Left lung (tissue), 14 donors: Measurements from ENCODE around the gene ME3. TPM values are rescaled to one million over a fixed set of nuclear protein-coding genes. Genes with fewer than 3 reads are reported as not detected.

Source experiments
- ATAC-seq: fragments of 200-7000 bp; cut with Tn5 transposase; one replicate; pipeline ENCODE4 v1.9.1; 2020; ENCODE audit warnings: moderate library complexity
- DNase-seq, 4 donors: peaks; one replicate each; pipeline ENCODE4 v3.0.0-alpha.2; 2013 to 2020
- H3K27ac ChIP-seq, 2 donors: fragments of 200-600 bp; sonication (generic) in 1 of 2; one replicate each; pipeline versions ENCODE4 v1.5.0 to v1.8.0; 2020 to 2021
- H3K27me3 ChIP-seq, 2 donors: fragments of 200-600 bp; sonication (generic) in 1 of 2; one replicate each; pipeline versions ENCODE4 v1.5.0 to v1.8.0; 2020 to 2021
- H3K36me3 ChIP-seq, 2 donors: fragments of 200-600 bp; sonication (generic) in 1 of 2; one replicate each; pipeline versions ENCODE4 v1.5.0 to v1.8.0; 2020 to 2021
- H3K4me1 ChIP-seq, 2 donors: fragments of 200-600 bp; one replicate each; pipeline ENCODE4 v1.8.0; 2021
- H3K4me3 ChIP-seq, 2 donors: fragments of 200-600 bp; sonication (generic) in 1 of 2; one replicate each; pipeline versions ENCODE4 v1.5.0 to v1.8.0; 2020 to 2021; ENCODE audit warnings: mild to moderate bottlenecking in 1 of 2
- H3K9me3 ChIP-seq, 2 donors: fragments of 200-600 bp; sonication (generic) in 1 of 2; one replicate each; pipeline versions ENCODE4 v1.5.0 to v1.8.0; 2020 to 2021
- intact Hi-C, 2 donors: fragments of 100-400 bp; cut with DNase I; formaldehyde crosslinking; loops; one replicate each; pipeline versions ENCODE4 v1.11.2 to v1.14.2; 2022
- long read RNA-seq, 12 donors: library from polyadenylated mRNA in 2 of 12; unstranded in 2 of 12; transcript quantifications; one replicate each; pipeline ENCODE4 v2.0.0 and lab custom pipeline, GENCODE V29; 2019 to 2026
- polyA plus RNA-seq, 6 donors: library from polyadenylated mRNA; unstranded; fragments of 120-200 nt; gene quantifications; one replicate each; pipeline ENCODE4 v1.2.1, GENCODE V29; 2013; ENCODE audit not compliant: insufficient read length in 6 of 6
- total RNA-seq, 2 donors: library from RNA; stranded (reverse); fragmentation: NEBNext Ultra II Directional; extraction: Animal tissue kit (Norgen Biotek cat#: 25700); gene quantifications; one replicate each; pipeline ENCODE4 v1.2.1, GENCODE V29; 2021
- TF ChIP-seq, protein P1 (sequence below), 2 donors: fragments of 200-600 bp; sonication (generic) in 1 of 2; IDR thresholded peaks; one replicate each; pipeline versions ENCODE4 v1.5.0 to v1.8.0; 2021; ENCODE audit warnings: antibody characterized with exemption in 2 of 2
- donor health status: DM: no; HTN: yes; CAD: no.
- donor health status: DM: no; HTN: no; CAD: no.

The ME3 gene
- total RNA-seq (10 to 100 TPM; 21.6 to 22.1 TPM), polyA plus RNA-seq (10 to 100 TPM; 29.8 to 44.6 (median 31.8) TPM)
- long read RNA-seq, donor 1, partial matches to known transcripts: 18 of 22 reads
- long read RNA-seq, donor 1, other reads (novel, unspliced or antisense): 0 of 22 reads
- long read RNA-seq, donor 2, partial matches to known transcripts: 0 of 2 reads
- long read RNA-seq, donor 2, other reads (novel, unspliced or antisense): 0 of 2 reads
- long read RNA-seq, donor 3, partial matches to known transcripts: 5 of 5 reads
- long read RNA-seq, donor 3, other reads (novel, unspliced or antisense): 0 of 5 reads
- long read RNA-seq, donor 4, partial matches to known transcripts: 2 of 17 reads
- long read RNA-seq, donor 4, other reads (novel, unspliced or antisense): 13 of 17 reads
- long read RNA-seq, donor 5, partial matches to known transcripts: 6 of 7 reads
- long read RNA-seq, donor 5, other reads (novel, unspliced or antisense): 0 of 7 reads
- long read RNA-seq, donor 6, partial matches to known transcripts: 0 of 4 reads
- long read RNA-seq, donor 6, other reads (novel, unspliced or antisense): 0 of 4 reads
- long read RNA-seq, donor 7, partial matches to known transcripts: 57 of 87 reads
- long read RNA-seq, donor 7, other reads (novel, unspliced or antisense): 30 of 87 reads
- long read RNA-seq, donor 8, partial matches to known transcripts: 10 of 12 reads
- long read RNA-seq, donor 8, other reads (novel, unspliced or antisense): 0 of 12 reads
- long read RNA-seq, donor 9: 0 reads
- long read RNA-seq, donor 10, transcript ME3-202 (14 exons, 2,240 nt): major isoform, 7 of 20 reads
- long read RNA-seq, donor 10, partial matches to known transcripts: 1 of 20 reads
- long read RNA-seq, donor 10, other reads (novel, unspliced or antisense): 7 of 20 reads
- long read RNA-seq, donor 11, partial matches to known transcripts: 14 of 19 reads
- long read RNA-seq, donor 11, other reads (novel, unspliced or antisense): 0 of 19 reads
- long read RNA-seq, donor 12, partial matches to known transcripts: 5 of 10 reads
- long read RNA-seq, donor 12, other reads (novel, unspliced or antisense): 0 of 10 reads

DNA sequence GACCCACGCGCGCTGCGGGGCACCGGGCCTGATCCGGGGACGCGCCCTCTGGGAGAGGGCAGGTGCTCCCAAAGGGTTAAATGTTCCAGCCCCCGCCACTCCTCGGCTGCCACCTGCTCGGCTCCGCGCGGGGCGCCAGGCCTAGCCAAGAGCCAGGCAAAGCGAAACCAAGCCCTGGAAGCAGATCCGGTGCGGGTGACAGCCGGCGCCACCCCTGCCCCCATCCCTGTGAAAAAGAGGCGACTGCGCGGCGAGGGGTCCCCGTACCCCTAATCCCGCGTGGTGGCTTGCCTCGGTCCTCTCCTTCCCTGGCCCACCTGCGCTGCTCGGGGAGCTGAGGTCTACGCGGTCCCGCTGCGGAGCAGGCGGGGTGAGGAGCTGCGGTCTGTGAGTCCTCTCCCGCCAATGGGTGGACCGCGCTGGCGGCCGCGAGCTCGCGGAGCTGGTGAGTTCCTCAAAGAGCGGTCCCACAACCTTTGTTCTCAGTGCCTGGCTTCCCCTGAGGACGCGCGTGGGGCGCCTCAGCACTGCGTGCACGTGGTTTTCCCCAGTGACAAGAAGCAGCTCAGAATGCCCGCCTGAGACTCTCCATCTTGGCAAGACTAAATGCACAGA is at the start of gene ME3:
TSS of gene ME3 (minus strand) at position 610 of the 615 bp plus-strand sequence.
- intact Hi-C loops: no loop called here
- peak; percentile 92 for ATAC-seq
- TF ChIP-seq, protein P1, sequence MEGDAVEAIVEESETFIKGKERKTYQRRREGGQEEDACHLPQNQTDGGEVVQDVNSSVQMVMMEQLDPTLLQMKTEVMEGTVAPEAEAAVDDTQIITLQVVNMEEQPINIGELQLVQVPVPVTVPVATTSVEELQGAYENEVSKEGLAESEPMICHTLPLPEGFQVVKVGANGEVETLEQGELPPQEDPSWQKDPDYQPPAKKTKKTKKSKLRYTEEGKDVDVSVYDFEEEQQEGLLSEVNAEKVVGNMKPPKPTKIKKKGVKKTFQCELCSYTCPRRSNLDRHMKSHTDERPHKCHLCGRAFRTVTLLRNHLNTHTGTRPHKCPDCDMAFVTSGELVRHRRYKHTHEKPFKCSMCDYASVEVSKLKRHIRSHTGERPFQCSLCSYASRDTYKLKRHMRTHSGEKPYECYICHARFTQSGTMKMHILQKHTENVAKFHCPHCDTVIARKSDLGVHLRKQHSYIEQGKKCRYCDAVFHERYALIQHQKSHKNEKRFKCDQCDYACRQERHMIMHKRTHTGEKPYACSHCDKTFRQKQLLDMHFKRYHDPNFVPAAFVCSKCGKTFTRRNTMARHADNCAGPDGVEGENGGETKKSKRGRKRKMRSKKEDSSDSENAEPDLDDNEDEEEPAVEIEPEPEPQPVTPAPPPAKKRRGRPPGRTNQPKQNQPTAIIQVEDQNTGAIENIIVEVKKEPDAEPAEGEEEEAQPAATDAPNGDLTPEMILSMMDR (IDR thresholded peaks at IDR 0.05): no peak
- Histone ChIP-seq H3K9me3 (no peaks in the 10 kb centered on the region), H3K27ac (peak within 1 kb of the TSS; percentile 86 to 91), H3K36me3 (no peaks in the 10 kb centered on the region), H3K4me3 (peak within 1 kb of the TSS; percentile 69 to 85), H3K4me1 (peaks cover 9 to 27% of the 10 kb centered on the region in 2 donors), H3K27me3 (peaks cover 0 to 15% of the 10 kb centered on the region in 2 donors)
- DNase-seq: peak; percentile 67 to 93 (median 75)

DNA sequence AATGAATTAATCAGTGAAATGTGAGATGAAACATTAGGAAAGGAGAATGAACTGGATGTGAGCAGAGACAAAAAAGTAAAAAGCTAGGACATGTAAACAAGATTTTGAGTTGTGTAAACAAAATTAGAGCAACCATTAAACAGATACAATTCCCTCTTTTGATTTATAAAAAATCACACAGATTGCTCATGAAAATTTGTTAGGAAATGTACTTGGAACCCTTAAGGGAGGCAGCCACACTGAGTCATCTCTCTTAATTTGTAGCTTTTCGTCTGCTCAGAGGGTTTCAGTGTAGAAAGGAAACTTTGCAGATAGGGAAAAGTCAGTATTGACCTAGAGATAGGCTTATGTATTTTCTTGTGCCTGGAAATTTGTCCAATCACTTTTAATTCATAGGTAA is 49.6 kb upstream of the ME3 start:
- H3K4me3 ChIP-seq: no peak overlapping the region
- no peaks in the 10 kb centered on the region for H3K27me3 ChIP-seq
- no peaks in the 10 kb centered on the region for H3K4me1 ChIP-seq
- H3K36me3 ChIP-seq: no peaks in the 10 kb centered on the region
- intact Hi-C loops: no loop called here
- peak; percentile 53 for ATAC-seq
- TF ChIP-seq, protein P1 (IDR thresholded peaks at IDR 0.05): no peak
- peak overlapping the region in 1 of 2 donors; percentile 28 for H3K27ac ChIP-seq
- DNase-seq: no peak
- peaks cover 0 to 19% of the 10 kb centered on the region in 2 donors for H3K9me3 ChIP-seq

DNA sequence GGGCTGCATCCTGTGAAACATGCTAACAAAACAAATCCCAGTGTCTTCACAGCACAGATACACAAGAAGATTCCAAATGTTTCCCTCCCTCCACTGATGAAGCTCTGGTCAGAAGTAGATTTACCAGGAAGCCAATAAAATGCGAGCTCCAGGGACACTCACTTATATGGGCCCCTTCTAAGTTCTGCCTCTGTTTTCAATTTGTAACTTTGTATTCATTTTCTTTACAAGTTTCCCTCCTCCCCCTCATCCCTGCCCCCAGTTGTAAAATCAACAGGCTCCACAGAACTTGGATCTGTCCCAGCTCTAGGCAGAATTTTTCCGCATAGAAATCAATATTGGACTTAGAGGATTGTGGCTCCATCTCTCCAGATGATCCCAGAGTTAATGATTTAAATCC is 48.1 kb upstream of the ME3 start:
- ATAC-seq: no peak
- no peaks in the 10 kb centered on the region for H3K27me3 ChIP-seq
- H3K27ac ChIP-seq: no peak overlapping the region
- H3K9me3 ChIP-seq: peaks cover 0 to 19% of the 10 kb centered on the region in 2 donors
- H3K4me3 ChIP-seq: no peak overlapping the region
- TF ChIP-seq, protein P1 (IDR thresholded peaks at IDR 0.05): no peak
- no peaks in the 10 kb centered on the region for H3K4me1 ChIP-seq
- DNase-seq: no peak
- intact Hi-C loops: no loop called here
- no peaks in the 10 kb centered on the region for H3K36me3 ChIP-seq

DNA sequence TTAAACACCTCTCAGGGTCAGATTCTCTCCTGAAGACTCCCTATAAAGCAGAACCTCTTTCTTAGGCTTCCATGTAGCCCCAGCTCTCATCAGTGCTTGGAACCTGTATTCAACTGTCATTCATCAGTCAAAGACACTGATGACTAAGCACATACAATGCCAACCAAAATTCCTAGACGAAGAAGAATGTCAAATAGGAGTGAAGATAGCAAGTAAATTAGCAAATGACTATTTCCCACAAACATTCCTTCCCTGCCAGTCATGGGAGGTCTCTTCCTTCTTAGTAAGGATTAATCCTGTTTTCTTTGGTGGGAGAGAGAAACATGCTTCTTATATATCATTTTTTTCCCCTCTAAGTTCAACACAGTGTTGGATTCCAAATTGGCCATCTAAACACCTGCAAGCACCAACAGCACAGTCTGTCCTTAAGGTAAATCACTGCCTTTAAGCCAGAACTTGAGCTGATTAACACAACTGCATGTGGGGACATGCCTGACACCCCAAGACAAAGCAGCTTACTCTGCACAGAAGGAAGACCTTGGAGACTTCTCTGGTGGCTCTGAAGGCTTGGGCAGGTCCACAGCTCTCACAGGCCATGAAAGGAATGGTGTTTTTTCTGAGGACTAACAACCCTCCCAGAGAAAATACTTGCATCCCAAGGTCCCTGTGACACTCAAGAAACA is 47.5 kb upstream of the ME3 start:
- Histone ChIP-seq H3K36me3 (no peaks in the 10 kb centered on the region), H3K4me3 (no peak overlapping the region), H3K4me1 (no peaks in the 10 kb centered on the region), H3K9me3 (peaks cover 0 to 19% of the 10 kb centered on the region in 2 donors), H3K27ac (no peak overlapping the region), H3K27me3 (no peaks in the 10 kb centered on the region)
- ATAC-seq (no peak), DNase-seq (no peak)
- TF ChIP-seq, protein P1 (IDR thresholded peaks at IDR 0.05): no peak
- intact Hi-C loops: no loop called here
